Stimulated activated naive CD4-positive, alpha-beta T cell treated with Interleukin-2 at 50 U/mL for 16 hours (primary cell): Measurements from ENCODE around the gene COPZ1.

Experiments used
- DNase-seq: peaks from one replicate; lab custom pipeline; 2025; lab: John Stamatoyannopoulos, UW

Gene COPZ1

GRCh38 chr12:54397157-54397556, 72.2 kb downstream of the COPZ1 start:
- DNase-seq: no peak

GRCh38 chr12:54398218-54398617, 73.3 kb downstream of the COPZ1 start:
- no peak for DNase-seq

GRCh38 chr12:54398995-54399793, 74.3 kb downstream of the COPZ1 start:
- peak; percentile 75 for DNase-seq

GRCh38 chr12:54401119-54401518, 76.2 kb downstream of the COPZ1 start:
- no peak for DNase-seq
